Measurements from ENCODE around the gene GARNL3. TPM values are rescaled to one million over a fixed set of nuclear protein-coding genes. Genes with fewer than 3 reads are reported as not detected.

The GARNL3 gene
- total and polyA plus RNA-seq, 2 of the 13 experiments (the other 11 are each of a cell fraction or from before 2014, with no cell fraction given), result 3.9 to 11.0 TPM

DNA sequence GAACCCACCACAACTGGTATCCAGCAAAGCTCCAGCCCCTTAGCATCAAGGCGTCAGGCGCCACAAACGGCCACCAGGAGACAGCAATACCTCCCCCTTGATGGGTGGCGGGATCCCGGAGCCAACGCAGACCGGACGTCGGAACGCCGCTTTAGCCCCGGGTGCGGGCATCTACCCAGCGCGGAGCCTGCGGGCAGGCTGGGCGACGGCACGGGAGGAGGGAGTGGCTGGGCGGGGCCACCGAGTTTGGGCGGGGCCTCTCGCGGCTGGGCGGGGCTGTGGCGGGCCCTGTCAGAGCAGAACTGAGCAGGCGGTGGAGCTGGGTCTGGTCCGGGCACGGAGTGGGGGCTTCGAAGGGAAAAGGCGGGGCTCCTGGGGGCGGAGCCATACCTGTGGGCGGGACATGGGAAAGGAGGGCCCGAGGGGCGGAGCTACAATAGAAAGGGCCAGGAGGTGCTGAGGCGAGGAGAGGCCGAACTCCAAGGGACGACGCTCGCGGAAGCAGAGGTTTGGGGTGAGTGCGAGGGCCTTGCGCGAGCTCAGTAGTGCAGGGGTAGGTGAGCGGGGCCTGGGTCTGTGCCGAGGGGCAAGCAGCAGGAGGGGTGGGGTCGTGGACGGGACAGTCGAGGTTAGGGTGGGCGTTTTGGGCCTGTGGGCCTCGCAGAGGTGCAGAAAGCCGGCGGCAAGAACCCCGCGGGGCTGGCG lies 40.2 kb upstream of the GARNL3 start (continued):
- TF ChIP-seq ATM (IDR thresholded peaks at IDR 0.05; ENCODE audit: borderline replicate concordance) (no peak), TFDP2 (CRISPR knock-in tag; IDR thresholded peaks at IDR 0.05) (peak; percentile 42; the same call in 1 of the 2 replicates), ZNF24 (IDR thresholded peaks at IDR 0.05) (no peak), THAP11 (CRISPR knock-in tag; IDR thresholded peaks at IDR 0.05) (no peak), XBP1 (CRISPR knock-in tag; IDR thresholded peaks at IDR 0.05) (no peak), ZSCAN21 (CRISPR knock-in tag; IDR thresholded peaks at IDR 0.05; ENCODE audit: borderline replicate concordance) (0 out of 2 replicates have a peak, but pooled peaks have one; percentile 26), ZNF761 (CRISPR knock-in tag; conservative IDR thresholded peaks at IDR 0.05) (peak; percentile 15; the same call in 1 of the 2 replicates), ZNF607 (CRISPR knock-in tag; IDR thresholded peaks at IDR 0.05; ENCODE audit: borderline replicate concordance) (no peak), SMAD9 (CRISPR knock-in tag; IDR thresholded peaks at IDR 0.05) (no peak), MBD4 (IDR thresholded peaks at IDR 0.05; ENCODE audit: borderline replicate concordance, low read length) (no peak), NFE2 (CRISPR knock-in tag; IDR thresholded peaks at IDR 0.05) (no peak), EHMT2 (IDR thresholded peaks at IDR 0.05; ENCODE audit: borderline replicate concordance, low read depth, low read length) (no peak), CERS6 (CRISPR knock-in tag; IDR thresholded peaks at IDR 0.05) (no peak), YY1 (IDR thresholded peaks at IDR 0.05; ENCODE audit: insufficient read depth, insufficient replicate concordance, low read depth, low read length) (no peak), MXD1 (CRISPR knock-in tag; IDR thresholded peaks at IDR 0.05) (0 out of 2 replicates have a peak, but pooled peaks have one; percentile 20), TEAD3 (CRISPR knock-in tag; optimal IDR thresholded peaks at IDR 0.05; ENCODE audit: borderline replicate concordance) (no peak), KLF16 (CRISPR knock-in tag; IDR thresholded peaks at IDR 0.05) (no peak), NR2C2 (CRISPR knock-in tag; IDR thresholded peaks at IDR 0.05; ENCODE audit: borderline replicate concordance) (no peak), SMAD1 (CRISPR knock-in tag; IDR thresholded peaks at IDR 0.05; ENCODE audit: borderline replicate concordance, low read depth) (no peak)
- TF ChIP-seq, protein P1, sequence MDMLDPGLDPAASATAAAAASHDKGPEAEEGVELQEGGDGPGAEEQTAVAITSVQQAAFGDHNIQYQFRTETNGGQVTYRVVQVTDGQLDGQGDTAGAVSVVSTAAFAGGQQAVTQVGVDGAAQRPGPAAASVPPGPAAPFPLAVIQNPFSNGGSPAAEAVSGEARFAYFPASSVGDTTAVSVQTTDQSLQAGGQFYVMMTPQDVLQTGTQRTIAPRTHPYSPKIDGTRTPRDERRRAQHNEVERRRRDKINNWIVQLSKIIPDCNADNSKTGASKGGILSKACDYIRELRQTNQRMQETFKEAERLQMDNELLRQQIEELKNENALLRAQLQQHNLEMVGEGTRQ (IDR thresholded peaks at IDR 0.05; ENCODE audit: low read depth, low read length), result no peak
- TF ChIP-seq, protein P1 (CRISPR knock-in tag; IDR thresholded peaks at IDR 0.05; ENCODE audit: borderline replicate concordance), result no peak; the same call in 1 of the 2 replicates
- TF ChIP-seq, protein P2, sequence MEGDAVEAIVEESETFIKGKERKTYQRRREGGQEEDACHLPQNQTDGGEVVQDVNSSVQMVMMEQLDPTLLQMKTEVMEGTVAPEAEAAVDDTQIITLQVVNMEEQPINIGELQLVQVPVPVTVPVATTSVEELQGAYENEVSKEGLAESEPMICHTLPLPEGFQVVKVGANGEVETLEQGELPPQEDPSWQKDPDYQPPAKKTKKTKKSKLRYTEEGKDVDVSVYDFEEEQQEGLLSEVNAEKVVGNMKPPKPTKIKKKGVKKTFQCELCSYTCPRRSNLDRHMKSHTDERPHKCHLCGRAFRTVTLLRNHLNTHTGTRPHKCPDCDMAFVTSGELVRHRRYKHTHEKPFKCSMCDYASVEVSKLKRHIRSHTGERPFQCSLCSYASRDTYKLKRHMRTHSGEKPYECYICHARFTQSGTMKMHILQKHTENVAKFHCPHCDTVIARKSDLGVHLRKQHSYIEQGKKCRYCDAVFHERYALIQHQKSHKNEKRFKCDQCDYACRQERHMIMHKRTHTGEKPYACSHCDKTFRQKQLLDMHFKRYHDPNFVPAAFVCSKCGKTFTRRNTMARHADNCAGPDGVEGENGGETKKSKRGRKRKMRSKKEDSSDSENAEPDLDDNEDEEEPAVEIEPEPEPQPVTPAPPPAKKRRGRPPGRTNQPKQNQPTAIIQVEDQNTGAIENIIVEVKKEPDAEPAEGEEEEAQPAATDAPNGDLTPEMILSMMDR (CRISPR knock-in tag; IDR thresholded peaks at IDR 0.05), result peak; percentile 41; the same call in 1 of the 2 replicates
